HEK293 (cell line): ENCODE results near the gene PLPPR2.

Experiments used
- CTCF ChIA-PET: fragments of 350-600 bp; formaldehyde crosslinking; extraction: SDS; loops from one replicate; lab custom pipeline; 2021; ENCODE audit warnings: antibody characterized with exemption; lab: Yijun Ruan, JAX
- POLR2A ChIA-PET: fragments of 300-600 bp; formaldehyde crosslinking; extraction: SDS; loops from one replicate; lab custom pipeline; 2020; ENCODE audit warnings: antibody characterized with exemption, inconsistent platforms; lab: Yijun Ruan, JAX
- H3K27ac ChIP-seq: fragments of 200-500 bp; sonication (Bioruptor generic); 2 replicates; pipeline ENCODE4 v1.5.1; 2014; ENCODE audit warnings: low read depth, low read length, control low read depth, inconsistent platforms; ENCODE audit errors: extremely low read depth
- H3K36me3 ChIP-seq, 2 experiments: fragments of 200-500 bp in 1 of 2; sonication (Bioruptor generic) in 1 of 2; 1 replicate in 1 of 2; 2 replicates in 1 of 2; pipeline ENCODE4 v1.5.1; 2014 to 2017; ENCODE audit warnings: inconsistent platforms in 2 of 2, low read length in 2 of 2; ENCODE audit not compliant: control insufficient read depth in 2 of 2, insufficient read depth in 1 of 2
- H3K4me1 ChIP-seq: fragments of 200-500 bp; sonication (Bioruptor generic); 2 replicates; pipeline ENCODE4 v1.5.1; 2014; ENCODE audit warnings: mild to moderate bottlenecking, low read length, inconsistent platforms; ENCODE audit not compliant: control insufficient read depth, insufficient read depth
- H3K4me3 ChIP-seq: 2 replicates; pipeline ENCODE4 v1.5.1; 2011; ENCODE audit warnings: low read depth, mild to moderate bottlenecking, control low read depth, low read length, moderate library complexity
- H3K9me3 ChIP-seq: fragments of 200-500 bp; sonication (Bioruptor generic); 2 replicates; pipeline ENCODE4 v1.5.1; 2014; ENCODE audit warnings: low read depth, low read length, inconsistent platforms; ENCODE audit not compliant: control insufficient read depth, insufficient read depth
- FEZF1 ChIP-seq: fragments of 450-650 bp; formaldehyde crosslinking; IDR thresholded peaks from 2 replicates; pipeline ENCODE4 v1.5.1; 2016; ENCODE audit warnings: missing biosample characterization, missing genetic modification characterization
- HOXA7 ChIP-seq: sonication (generic); formaldehyde crosslinking; IDR thresholded peaks from 2 replicates; pipeline ENCODE4 v1.8.1; 2022; ENCODE audit warnings: missing genetic modification reagents, borderline replicate concordance
- KLF7 ChIP-seq: fragments of 450-650 bp; formaldehyde crosslinking; IDR thresholded peaks from 2 replicates; pipeline ENCODE4 v1.5.1; 2016; ENCODE audit warnings: missing biosample characterization, missing genetic modification characterization, borderline replicate concordance
- KLF8 ChIP-seq: fragments of 450-650 bp; formaldehyde crosslinking; IDR thresholded peaks from 2 replicates; pipeline ENCODE4 v1.5.1; 2016; ENCODE audit warnings: missing biosample characterization, missing genetic modification characterization
- SALL2 ChIP-seq: fragments of 450-650 bp; formaldehyde crosslinking; IDR thresholded peaks from 2 replicates; pipeline ENCODE4 v1.5.0; 2017; ENCODE audit warnings: missing biosample characterization, mild to moderate bottlenecking, missing genetic modification characterization, borderline replicate concordance
- SP2 ChIP-seq: fragments of 450-650 bp; formaldehyde crosslinking; IDR thresholded peaks from 2 replicates; pipeline ENCODE4 v1.5.1; 2016; ENCODE audit warnings: missing biosample characterization, missing genetic modification characterization
- SP7 ChIP-seq: fragments of 450-650 bp; formaldehyde crosslinking; IDR thresholded peaks from 2 replicates; pipeline ENCODE4 v1.5.1; 2016; ENCODE audit warnings: missing biosample characterization, missing genetic modification characterization
- WT1 ChIP-seq: fragments of 450-650 bp; formaldehyde crosslinking; IDR thresholded peaks from 2 replicates; pipeline ENCODE4 v1.5.1; 2016; ENCODE audit warnings: missing biosample characterization, missing genetic modification characterization
- ZBTB17 ChIP-seq: fragments of 450-650 bp; formaldehyde crosslinking; IDR thresholded peaks from 2 replicates; pipeline ENCODE4 v1.5.1; 2016; ENCODE audit warnings: missing biosample characterization, missing genetic modification characterization
- ZEB2 ChIP-seq: fragments of 450-650 bp; formaldehyde crosslinking; IDR thresholded peaks from 2 replicates; pipeline ENCODE4 v1.5.1; 2016; ENCODE audit warnings: missing biosample characterization, missing genetic modification characterization
- ZNF112 ChIP-seq: fragments of 450-650 bp; formaldehyde crosslinking; IDR thresholded peaks from 2 replicates; pipeline ENCODE4 v1.5.0; 2017; ENCODE audit warnings: missing biosample characterization, missing genetic modification characterization
- ZNF121 ChIP-seq: fragments of 450-650 bp; formaldehyde crosslinking; IDR thresholded peaks from 2 replicates; pipeline ENCODE4 v1.5.1; 2016; ENCODE audit warnings: missing biosample characterization, missing genetic modification characterization
- ZNF16 ChIP-seq: fragments of 450-650 bp; formaldehyde crosslinking; IDR thresholded peaks from 2 replicates; pipeline ENCODE4 v1.5.1; 2016; ENCODE audit warnings: low read depth, missing biosample characterization, missing genetic modification characterization
- ZNF501 ChIP-seq: fragments of 450-650 bp; formaldehyde crosslinking; IDR thresholded peaks from 2 replicates; pipeline ENCODE4 v1.5.1; 2016; ENCODE audit warnings: missing biosample characterization, missing genetic modification characterization
- ZNF514 ChIP-seq: fragments of 450-650 bp; formaldehyde crosslinking; IDR thresholded peaks from 2 replicates; pipeline ENCODE4 v1.5.1; 2016; ENCODE audit warnings: missing biosample characterization, missing genetic modification characterization
- ZNF585B ChIP-seq: fragments of 450-650 bp; formaldehyde crosslinking; IDR thresholded peaks from 2 replicates; pipeline ENCODE4 v1.5.1; 2016; ENCODE audit warnings: missing biosample characterization, missing genetic modification characterization
- ZNF626 ChIP-seq: fragments of 450-650 bp; sonication (Bioruptor Pico); formaldehyde crosslinking; IDR thresholded peaks from 2 replicates; pipeline ENCODE4 v1.5.1; 2018; ENCODE audit warnings: missing biosample characterization, missing genetic modification characterization, inconsistent platforms
- ZNF785 ChIP-seq: fragments of 450-650 bp; formaldehyde crosslinking; IDR thresholded peaks from 2 replicates; pipeline ENCODE4 v1.5.1; 2016; ENCODE audit warnings: missing biosample characterization, missing genetic modification characterization
- TF ChIP-seq, protein P1 (sequence below): fragments of 450-650 bp; formaldehyde crosslinking; IDR thresholded peaks from 2 replicates; pipeline ENCODE4 v1.5.1; 2016; ENCODE audit warnings: missing biosample characterization, missing genetic modification characterization
- TF ChIP-seq, protein P2 (sequence below): fragments of 450-650 bp; formaldehyde crosslinking; IDR thresholded peaks from 2 replicates; pipeline ENCODE4 v1.5.1; 2017; ENCODE audit warnings: missing biosample characterization, missing genetic modification characterization
- TF ChIP-seq, protein P3 (sequence below): fragments of 450-650 bp; formaldehyde crosslinking; IDR thresholded peaks from 2 replicates; pipeline ENCODE4 v1.5.1; 2016; ENCODE audit warnings: missing biosample characterization, missing genetic modification characterization
- TF ChIP-seq, protein P4 (sequence below): fragments of 450-650 bp; formaldehyde crosslinking; IDR thresholded peaks from 2 replicates; pipeline ENCODE4 v1.5.1; 2016; ENCODE audit warnings: missing biosample characterization, missing genetic modification characterization
- TF ChIP-seq, protein P5 (sequence below): fragments of 450-650 bp; formaldehyde crosslinking; IDR thresholded peaks from 2 replicates; pipeline ENCODE4 v1.5.1; 2016; ENCODE audit warnings: missing biosample characterization, missing genetic modification characterization, borderline replicate concordance

The PLPPR2 gene

DNA sequence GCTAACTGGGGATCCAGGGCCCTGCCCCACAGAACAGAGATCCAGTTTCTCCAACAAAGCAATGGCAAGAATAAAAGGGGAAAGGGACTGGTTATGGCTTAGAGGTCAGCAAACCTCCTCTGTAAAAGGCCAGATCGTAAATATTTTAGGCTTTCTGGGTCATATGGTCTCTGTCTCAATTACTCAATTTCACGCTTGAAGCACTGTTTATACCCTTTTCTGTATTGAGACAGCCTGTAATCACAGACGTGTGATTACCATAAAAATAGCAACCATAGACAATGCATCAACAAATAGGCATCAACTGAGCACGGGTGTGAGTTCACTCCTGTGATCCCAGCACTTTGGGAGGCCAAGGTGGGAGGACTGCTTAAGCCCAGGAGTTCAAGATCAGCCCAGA, 25.1 kb upstream of the PLPPR2 start:
- Histone ChIP-seq H3K4me1 (no peaks in the 10 kb centered on the region), H3K9me3 (no peaks in the 10 kb centered on the region), H3K27ac (no peak overlapping the region), H3K4me3 (no peak overlapping the region), H3K36me3 (peaks cover 5 to 17% of the 10 kb centered on the region in 2 experiments; a peak in 2 of 3 replicates)
- TF ChIP-seq WT1 (tag by site-specific recombination) (no peak), ZNF585B (tag by site-specific recombination) (no peak), ZNF121 (tag by site-specific recombination) (no peak), ZBTB17 (no peak), ZNF501 (tag by site-specific recombination) (no peak), HOXA7 (CRISPR knock-in tag) (no peak), ZNF514 (tag by site-specific recombination) (no peak), FEZF1 (peak; percentile 71), KLF8 (tag by site-specific recombination) (no peak), ZNF16 (tag by site-specific recombination) (no peak), SP7 (peak; percentile 97), ZEB2 (tag by site-specific recombination) (no peak), ZNF785 (no peak)
- TF ChIP-seq, protein P1, sequence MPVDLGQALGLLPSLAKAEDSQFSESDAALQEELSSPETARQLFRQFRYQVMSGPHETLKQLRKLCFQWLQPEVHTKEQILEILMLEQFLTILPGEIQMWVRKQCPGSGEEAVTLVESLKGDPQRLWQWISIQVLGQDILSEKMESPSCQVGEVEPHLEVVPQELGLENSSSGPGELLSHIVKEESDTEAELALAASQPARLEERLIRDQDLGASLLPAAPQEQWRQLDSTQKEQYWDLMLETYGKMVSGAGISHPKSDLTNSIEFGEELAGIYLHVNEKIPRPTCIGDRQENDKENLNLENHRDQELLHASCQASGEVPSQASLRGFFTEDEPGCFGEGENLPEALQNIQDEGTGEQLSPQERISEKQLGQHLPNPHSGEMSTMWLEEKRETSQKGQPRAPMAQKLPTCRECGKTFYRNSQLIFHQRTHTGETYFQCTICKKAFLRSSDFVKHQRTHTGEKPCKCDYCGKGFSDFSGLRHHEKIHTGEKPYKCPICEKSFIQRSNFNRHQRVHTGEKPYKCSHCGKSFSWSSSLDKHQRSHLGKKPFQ (tag by site-specific recombination), result no peak
- TF ChIP-seq, protein P2, sequence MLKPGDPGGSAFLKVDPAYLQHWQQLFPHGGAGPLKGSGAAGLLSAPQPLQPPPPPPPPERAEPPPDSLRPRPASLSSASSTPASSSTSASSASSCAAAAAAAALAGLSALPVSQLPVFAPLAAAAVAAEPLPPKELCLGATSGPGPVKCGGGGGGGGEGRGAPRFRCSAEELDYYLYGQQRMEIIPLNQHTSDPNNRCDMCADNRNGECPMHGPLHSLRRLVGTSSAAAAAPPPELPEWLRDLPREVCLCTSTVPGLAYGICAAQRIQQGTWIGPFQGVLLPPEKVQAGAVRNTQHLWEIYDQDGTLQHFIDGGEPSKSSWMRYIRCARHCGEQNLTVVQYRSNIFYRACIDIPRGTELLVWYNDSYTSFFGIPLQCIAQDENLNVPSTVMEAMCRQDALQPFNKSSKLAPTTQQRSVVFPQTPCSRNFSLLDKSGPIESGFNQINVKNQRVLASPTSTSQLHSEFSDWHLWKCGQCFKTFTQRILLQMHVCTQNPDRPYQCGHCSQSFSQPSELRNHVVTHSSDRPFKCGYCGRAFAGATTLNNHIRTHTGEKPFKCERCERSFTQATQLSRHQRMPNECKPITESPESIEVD (tag by site-specific recombination), result peak; percentile 58
- TF ChIP-seq, protein P3, sequence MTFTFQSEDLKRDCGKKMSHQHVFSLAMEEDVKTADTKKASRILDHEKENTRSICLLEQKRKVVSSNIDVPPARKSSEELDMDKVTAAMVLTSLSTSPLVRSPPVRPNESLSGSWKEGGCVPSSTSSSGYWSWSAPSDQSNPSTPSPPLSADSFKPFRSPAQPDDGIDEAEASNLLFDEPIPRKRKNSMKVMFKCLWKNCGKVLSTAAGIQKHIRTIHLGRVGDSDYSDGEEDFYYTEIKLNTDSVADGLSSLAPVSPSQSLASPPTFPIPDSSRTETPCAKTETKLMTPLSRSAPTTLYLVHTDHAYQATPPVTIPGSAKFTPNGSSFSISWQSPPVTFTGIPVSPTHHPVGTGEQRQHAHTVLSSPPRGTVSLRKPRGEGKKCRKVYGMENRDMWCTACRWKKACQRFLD (tag by site-specific recombination), result no peak
- CTCF ChIA-PET, result no interaction called here
- POLR2A ChIA-PET, result no interaction called here

DNA sequence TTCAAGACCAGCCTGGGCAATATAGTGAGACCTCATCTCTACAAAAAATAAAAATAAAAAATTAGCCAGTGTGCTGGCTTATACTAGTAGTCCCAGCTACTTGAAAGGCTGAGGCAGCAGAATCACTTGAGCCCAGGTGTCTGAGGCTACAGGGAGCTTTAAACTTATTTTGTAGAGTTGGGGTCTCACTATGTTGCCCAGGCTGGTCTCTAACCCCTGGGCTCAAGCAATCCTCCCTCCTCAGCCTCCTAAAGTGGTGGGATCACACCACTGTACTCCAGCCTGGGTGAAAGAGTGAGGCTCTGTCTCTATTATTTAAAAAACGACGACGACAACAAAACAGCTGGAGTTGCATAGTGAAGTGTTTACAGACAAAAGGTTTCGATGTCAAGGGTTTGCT, 23.7 kb upstream of the PLPPR2 start:
- POLR2A ChIA-PET, result interaction anchor here (0.7 to 1.2 kb wide), 3 partner anchors 8 to 15 kb away, joined by 3 to 4 read pairs (median 3); partner anchors contain the start of genes CCDC159, RAB3D and TMEM205
- no peak for TF ChIP-seq SP2 (tag by site-specific recombination)
- TF ChIP-seq, protein P4, sequence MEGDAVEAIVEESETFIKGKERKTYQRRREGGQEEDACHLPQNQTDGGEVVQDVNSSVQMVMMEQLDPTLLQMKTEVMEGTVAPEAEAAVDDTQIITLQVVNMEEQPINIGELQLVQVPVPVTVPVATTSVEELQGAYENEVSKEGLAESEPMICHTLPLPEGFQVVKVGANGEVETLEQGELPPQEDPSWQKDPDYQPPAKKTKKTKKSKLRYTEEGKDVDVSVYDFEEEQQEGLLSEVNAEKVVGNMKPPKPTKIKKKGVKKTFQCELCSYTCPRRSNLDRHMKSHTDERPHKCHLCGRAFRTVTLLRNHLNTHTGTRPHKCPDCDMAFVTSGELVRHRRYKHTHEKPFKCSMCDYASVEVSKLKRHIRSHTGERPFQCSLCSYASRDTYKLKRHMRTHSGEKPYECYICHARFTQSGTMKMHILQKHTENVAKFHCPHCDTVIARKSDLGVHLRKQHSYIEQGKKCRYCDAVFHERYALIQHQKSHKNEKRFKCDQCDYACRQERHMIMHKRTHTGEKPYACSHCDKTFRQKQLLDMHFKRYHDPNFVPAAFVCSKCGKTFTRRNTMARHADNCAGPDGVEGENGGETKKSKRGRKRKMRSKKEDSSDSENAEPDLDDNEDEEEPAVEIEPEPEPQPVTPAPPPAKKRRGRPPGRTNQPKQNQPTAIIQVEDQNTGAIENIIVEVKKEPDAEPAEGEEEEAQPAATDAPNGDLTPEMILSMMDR (tag by site-specific recombination), result no peak
- TF ChIP-seq ZNF626 (tag by site-specific recombination), result no peak
- TF ChIP-seq SALL2 (tag by site-specific recombination), result no peak
- no peak for TF ChIP-seq ZNF112
- TF ChIP-seq, protein P5, sequence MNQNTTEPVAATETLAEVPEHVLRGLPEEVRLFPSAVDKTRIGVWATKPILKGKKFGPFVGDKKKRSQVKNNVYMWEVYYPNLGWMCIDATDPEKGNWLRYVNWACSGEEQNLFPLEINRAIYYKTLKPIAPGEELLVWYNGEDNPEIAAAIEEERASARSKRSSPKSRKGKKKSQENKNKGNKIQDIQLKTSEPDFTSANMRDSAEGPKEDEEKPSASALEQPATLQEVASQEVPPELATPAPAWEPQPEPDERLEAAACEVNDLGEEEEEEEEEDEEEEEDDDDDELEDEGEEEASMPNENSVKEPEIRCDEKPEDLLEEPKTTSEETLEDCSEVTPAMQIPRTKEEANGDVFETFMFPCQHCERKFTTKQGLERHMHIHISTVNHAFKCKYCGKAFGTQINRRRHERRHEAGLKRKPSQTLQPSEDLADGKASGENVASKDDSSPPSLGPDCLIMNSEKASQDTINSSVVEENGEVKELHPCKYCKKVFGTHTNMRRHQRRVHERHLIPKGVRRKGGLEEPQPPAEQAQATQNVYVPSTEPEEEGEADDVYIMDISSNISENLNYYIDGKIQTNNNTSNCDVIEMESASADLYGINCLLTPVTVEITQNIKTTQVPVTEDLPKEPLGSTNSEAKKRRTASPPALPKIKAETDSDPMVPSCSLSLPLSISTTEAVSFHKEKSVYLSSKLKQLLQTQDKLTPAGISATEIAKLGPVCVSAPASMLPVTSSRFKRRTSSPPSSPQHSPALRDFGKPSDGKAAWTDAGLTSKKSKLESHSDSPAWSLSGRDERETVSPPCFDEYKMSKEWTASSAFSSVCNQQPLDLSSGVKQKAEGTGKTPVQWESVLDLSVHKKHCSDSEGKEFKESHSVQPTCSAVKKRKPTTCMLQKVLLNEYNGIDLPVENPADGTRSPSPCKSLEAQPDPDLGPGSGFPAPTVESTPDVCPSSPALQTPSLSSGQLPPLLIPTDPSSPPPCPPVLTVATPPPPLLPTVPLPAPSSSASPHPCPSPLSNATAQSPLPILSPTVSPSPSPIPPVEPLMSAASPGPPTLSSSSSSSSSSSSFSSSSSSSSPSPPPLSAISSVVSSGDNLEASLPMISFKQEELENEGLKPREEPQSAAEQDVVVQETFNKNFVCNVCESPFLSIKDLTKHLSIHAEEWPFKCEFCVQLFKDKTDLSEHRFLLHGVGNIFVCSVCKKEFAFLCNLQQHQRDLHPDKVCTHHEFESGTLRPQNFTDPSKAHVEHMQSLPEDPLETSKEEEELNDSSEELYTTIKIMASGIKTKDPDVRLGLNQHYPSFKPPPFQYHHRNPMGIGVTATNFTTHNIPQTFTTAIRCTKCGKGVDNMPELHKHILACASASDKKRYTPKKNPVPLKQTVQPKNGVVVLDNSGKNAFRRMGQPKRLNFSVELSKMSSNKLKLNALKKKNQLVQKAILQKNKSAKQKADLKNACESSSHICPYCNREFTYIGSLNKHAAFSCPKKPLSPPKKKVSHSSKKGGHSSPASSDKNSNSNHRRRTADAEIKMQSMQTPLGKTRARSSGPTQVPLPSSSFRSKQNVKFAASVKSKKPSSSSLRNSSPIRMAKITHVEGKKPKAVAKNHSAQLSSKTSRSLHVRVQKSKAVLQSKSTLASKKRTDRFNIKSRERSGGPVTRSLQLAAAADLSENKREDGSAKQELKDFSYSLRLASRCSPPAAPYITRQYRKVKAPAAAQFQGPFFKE (tag by site-specific recombination), result no peak
- no peak for TF ChIP-seq KLF7
- no peak for TF ChIP-seq ZBTB17
- 0 out of 2 replicates have a peak, but pooled peaks have one; percentile 58 for TF ChIP-seq ZNF121 (tag by site-specific recombination)

More for the DNA sequence above, 23.7 kb upstream of the PLPPR2 start:
- CTCF ChIA-PET, result interaction anchor here (1.1 kb wide), 1 partner anchor 46 kb away, joined by 3 read pairs; no protein-coding TSS in a partner anchor
- peaks cover 5 to 31% of the 10 kb centered on the region in 2 experiments; a peak in 2 of 3 replicates for H3K36me3 ChIP-seq
- no peak overlapping the region for H3K27ac ChIP-seq
- no peak overlapping the region for H3K4me3 ChIP-seq
- no peaks in the 10 kb centered on the region for H3K4me1 ChIP-seq
- H3K9me3 ChIP-seq, result no peaks in the 10 kb centered on the region
